K562 (cell line): ENCODE measurements around the gene PLPPR2. TPM values are rescaled to one million over a fixed set of nuclear protein-coding genes. Genes with fewer than 3 reads are reported as not detected.

Experiments used
- AFF4 ChIP-seq: sonication (generic); formaldehyde crosslinking; IDR thresholded peaks from 2 replicates; pipeline ENCODE4 v1.8.0; 2023; ENCODE audit warnings: mild to moderate bottlenecking, missing genetic modification reagents
- E2F5 ChIP-seq: sonication (generic); formaldehyde crosslinking; IDR thresholded peaks from 2 replicates; pipeline ENCODE4 v1.8.0; 2022; ENCODE audit warnings: mild to moderate bottlenecking, missing genetic modification reagents
- ELF1 ChIP-seq: fragments of 200-800 bp; sonication (Bioruptor generic); IDR thresholded peaks from 2 replicates; pipeline ENCODE4 v1.6.1; 2016; ENCODE audit warnings: missing genetic modification characterization, missing compliant biosample characterization
- JUND ChIP-seq, 2 experiments: IDR thresholded peaks; 2 replicates in 1 of 2; 3 replicates in 1 of 2; pipeline ENCODE4 v1.6.1; 2011; ENCODE audit warnings: borderline replicate concordance in 2 of 2, low read depth in 2 of 2, low read length in 2 of 2, improper control_type of control experiment in 1 of 2, missing biosample characterization in 1 of 2, missing genetic modification characterization in 1 of 2, missing genetic modification reagents in 1 of 2
- KDM5B ChIP-seq: fragments of 200-600 bp; sonication (generic); IDR thresholded peaks from 2 replicates; pipeline ENCODE4 v1.6.1; 2012; ENCODE audit warnings: low read depth, mild to moderate bottlenecking, moderate library complexity, low read length, control low read depth, inconsistent platforms; ENCODE audit not compliant: insufficient replicate concordance
- MTA1 ChIP-seq: fragments of 450-650 bp; IDR thresholded peaks from 2 replicates; pipeline ENCODE4 v1.6.1; 2017; ENCODE audit warnings: borderline replicate concordance
- PYGO2 ChIP-seq: fragments of 450-650 bp; IDR thresholded peaks from 2 replicates; pipeline ENCODE4 v1.6.1; 2016; ENCODE audit warnings: mild to moderate bottlenecking, missing genetic modification characterization, moderate library complexity, missing compliant biosample characterization
- RCOR1 ChIP-seq, 2 experiments: IDR thresholded peaks; 2 replicates each; pipeline ENCODE4 v1.6.1; 2012; ENCODE audit warnings: low read depth in 2 of 2, low read length in 2 of 2, borderline replicate concordance in 1 of 2, improper control_type of control experiment in 1 of 2
- SMAD4 ChIP-seq: fragments of 250-450 bp; sonication (Bioruptor Pico); conservative IDR thresholded peaks from 2 replicates; pipeline ENCODE4 v1.8.0; 2021; ENCODE audit warnings: inconsistent platforms, mild to moderate bottlenecking, moderate library complexity
- SMARCB1 ChIP-seq: IDR thresholded peaks from 2 replicates; pipeline ENCODE4 v1.6.1; 2011; ENCODE audit warnings: improper control_type of control experiment, low read depth; ENCODE audit not compliant: insufficient read length
- SREBF1 ChIP-seq: fragments of 150-350 bp; IDR thresholded peaks from 2 replicates; pipeline ENCODE4 v1.6.1; 2014; ENCODE audit warnings: antibody characterized with exemption, low read depth, low read length, borderline replicate concordance
- SUPT5H ChIP-seq: fragments of 450-650 bp; IDR thresholded peaks from 2 replicates; pipeline ENCODE4 v1.6.1; 2016
- ZFP30 ChIP-seq: fragments of 250-450 bp; sonication (Bioruptor Pico); IDR thresholded peaks from 2 replicates; pipeline ENCODE4 v1.8.0; 2022; ENCODE audit warnings: moderate library complexity, mild to moderate bottlenecking, inconsistent platforms, borderline replicate concordance
- ZNF12 ChIP-seq: sonication (generic); formaldehyde crosslinking; IDR thresholded peaks from 2 replicates; pipeline ENCODE4 v1.4.0; 2020; ENCODE audit warnings: mild to moderate bottlenecking, missing genetic modification reagents
- ZNF561 ChIP-seq: fragments of 450-650 bp; formaldehyde crosslinking; conservative IDR thresholded peaks from 2 replicates; pipeline ENCODE4 v1.4.0; 2020; ENCODE audit warnings: mild to moderate bottlenecking, moderate library complexity
- ZNF639 ChIP-seq, 2 experiments: fragments of 200-800 bp in 1 of 2; sonication (Bioruptor generic) in 1 of 2; sonication (generic) in 1 of 2; formaldehyde crosslinking in 1 of 2; IDR thresholded peaks in 1 of 2; conservative IDR thresholded peaks in 1 of 2; 2 replicates each; pipeline versions ENCODE4 v1.5.0 to v1.6.1; 2016 to 2020; ENCODE audit warnings: missing compliant biosample characterization in 1 of 2, missing genetic modification characterization in 1 of 2, missing genetic modification reagents in 1 of 2
- polyA plus RNA-seq, 8 experiments: library from polyadenylated mRNA; depleted of rRNA in 4 of 8; stranded (reverse) in 5 of 8; unstranded in 3 of 8; fragments of >200 nt; fragmentation: Nextera tagmentation in 2 of 8; fragmentation: Illumina TruSeq in 1 of 8; extraction: Ambion mirVana in 2 of 8; extraction: Trizol in 1 of 8; gene quantifications; 2 replicates each; pipeline versions ENCODE4 v1.2.1 to v1.2.3, GENCODE V29; 2011 to 2014; ENCODE audit warnings: inconsistent platforms in 1 of 8, missing spikeins in 1 of 8
- total RNA-seq, 7 experiments: library from RNA; depleted of rRNA in 6 of 7; stranded (reverse); fragments of >200 nt in 6 of 7; fragmentation: Illumina TruSeq in 2 of 7; extraction: Trizol in 2 of 7; gene quantifications; 2 replicates each; pipeline versions ENCODE4 v1.2.1 to v1.2.3, GENCODE V29; 2011 to 2021; ENCODE audit warnings: low replicate concordance in 1 of 7

PLPPR2 gene
- total and polyA plus RNA-seq, 9 of the 15 experiments (the other 6 are each of a cell fraction or from before 2014, with no cell fraction given) = 0.49 to 15.9 (median 3.4) TPM

GRCh38 chr19:11346104-11346940 lies 8.9 kb upstream of the PLPPR2 start, which contains the start of the genes CCDC159 and TMEM205 (continued):
- TF ChIP-seq MTA1 (no peak; the same call in 1 of the 2 replicates), SUPT5H (no peak; the same call in 1 of the 2 replicates), SMAD4 (CRISPR knock-in tag) (peak; percentile 35; the same call in 1 of the 2 replicates), SREBF1 (no peak), RCOR1 (IDR thresholded peaks at IDR 0.05; ENCODE audit: borderline replicate concordance in 1 of 2, low read depth in 2 of 2, low read length in 2 of 2) (no peak; a peak in 1 of 4 replicates), AFF4 (CRISPR knock-in tag) (no peak), ZNF12 (CRISPR knock-in tag) (no peak), KDM5B (peak; percentile 25), PYGO2 (tag) (no peak), ELF1 (tag) (peak; percentile 76), SMARCB1 (no peak), ZFP30 (CRISPR knock-in tag) (no peak), ZNF561 (CRISPR knock-in tag) (no peak), JUND (IDR thresholded peaks at IDR 0.05; ENCODE audit: borderline replicate concordance, low read depth, low read length) (peak; percentile 87), JUND (tag; IDR thresholded peaks at IDR 0.05; ENCODE audit: borderline replicate concordance, low read depth, low read length) (peak; percentile 80; the same call in 1 of the 3 replicates), E2F5 (CRISPR knock-in tag) (no peak), ZNF639 (CRISPR knock-in tag; conservative IDR thresholded peaks at IDR 0.05 in 1 of 2, IDR thresholded peaks at IDR 0.05 in 1 of 2) (no peak; a peak in 1 of 4 replicates)
